Keratinocyte (primary cell): ENCODE data around the gene BECN2. TPM values are rescaled to one million over a fixed set of nuclear protein-coding genes. Genes with fewer than 3 reads are reported as not detected.

Experiments used
- DNase-seq: peaks from one replicate; pipeline ENCODE4 v3.0.0-alpha.2; 2011; ENCODE audit warnings: low read depth, missing footprints, low spot score
- FAIRE-seq: peaks from 2 replicates; lab custom pipeline; 2011; peaks lifted over from hg19 to GRCh38; lab: Jason Lieb, UNC
- H2AFZ ChIP-seq: 2 replicates; pipeline ENCODE4 v1.6.0; 2012; ENCODE audit warnings: low read length, control low read depth, inconsistent platforms; ENCODE audit not compliant: control insufficient read depth
- H3K27ac ChIP-seq: 2 replicates; pipeline ENCODE4 v1.5.1; 2011; ENCODE audit warnings: low read length; ENCODE audit not compliant: control insufficient read depth, insufficient read depth
- H3K27me3 ChIP-seq: 3 replicates; pipeline ENCODE4 v1.6.0; 2011; ENCODE audit warnings: low read length; ENCODE audit not compliant: control insufficient read depth, insufficient read depth; ENCODE audit errors: extremely low read depth
- H3K36me3 ChIP-seq, 2 experiments: 2 replicates in 1 of 2; 3 replicates in 1 of 2; pipeline ENCODE4 v1.5.1; 2011; ENCODE audit warnings: low read length in 2 of 2, mild to moderate bottlenecking in 1 of 2; ENCODE audit not compliant: control insufficient read depth in 2 of 2, insufficient read depth in 2 of 2; ENCODE audit errors: extremely low read depth in 1 of 2
- H3K4me1 ChIP-seq: 3 replicates; pipeline ENCODE4 v1.5.1; 2011; ENCODE audit warnings: low read length; ENCODE audit not compliant: control insufficient read depth, insufficient read depth; ENCODE audit errors: extremely low read depth
- H3K4me2 ChIP-seq: 3 replicates; pipeline ENCODE4 v1.6.0; 2011; ENCODE audit warnings: low read depth, low read length; ENCODE audit not compliant: control insufficient read depth, insufficient read depth; ENCODE audit errors: extremely low read depth
- H3K4me3 ChIP-seq, 3 experiments: fragments of 200-600 bp in 1 of 3; sonication (generic) in 1 of 3; 2 replicates in 2 of 3; 3 replicates in 1 of 3; pipeline ENCODE4 v1.5.1; 2011 to 2016; ENCODE audit warnings: low read length in 3 of 3, mild to moderate bottlenecking in 3 of 3, control low read depth in 2 of 3, inconsistent platforms in 1 of 3, low read depth in 1 of 3, mixed read lengths in 1 of 3, mixed run types in 1 of 3, moderate library complexity in 1 of 3; ENCODE audit not compliant: control insufficient read depth in 2 of 3, insufficient read depth in 2 of 3; ENCODE audit errors: extremely low read depth in 1 of 3
- H3K79me2 ChIP-seq: 2 replicates; pipeline ENCODE4 v1.6.0; 2012; ENCODE audit warnings: low read length; ENCODE audit not compliant: control insufficient read depth, insufficient read depth
- H3K9ac ChIP-seq: 3 replicates; pipeline ENCODE4 v1.6.0; 2011; ENCODE audit warnings: low read length; ENCODE audit not compliant: control insufficient read depth, insufficient read depth; ENCODE audit errors: extremely low read depth
- H3K9me1 ChIP-seq: 3 replicates; pipeline ENCODE4 v1.6.0; 2011; ENCODE audit warnings: low read length; ENCODE audit not compliant: control insufficient read depth, insufficient read depth; ENCODE audit errors: extremely low read depth
- H3K9me3 ChIP-seq: 2 replicates; pipeline ENCODE4 v1.5.1; 2012; ENCODE audit warnings: low read depth, low read length; ENCODE audit not compliant: control insufficient read depth
- H4K20me1 ChIP-seq: 3 replicates; pipeline ENCODE4 v1.6.0; 2011; ENCODE audit warnings: low read length; ENCODE audit not compliant: control insufficient read depth, insufficient read depth; ENCODE audit errors: extremely low read depth
- CTCF ChIP-seq, 3 experiments: IDR thresholded peaks in 1 of 3; conservative IDR thresholded peaks in 1 of 3; optimal IDR thresholded peaks in 1 of 3; 2 replicates in 2 of 3; 3 replicates in 1 of 3; pipeline versions ENCODE3 to v1.5.1; 2011; ENCODE audit warnings: low read length in 3 of 3, mild to moderate bottlenecking in 3 of 3, moderate library complexity in 2 of 3, control low read depth in 1 of 3, inconsistent platforms in 1 of 3; ENCODE audit not compliant: insufficient read depth in 2 of 3; ENCODE audit errors: extremely low read depth in 1 of 3
- EZH2 ChIP-seq: IDR thresholded peaks from one replicate; pipeline ENCODE4 v1.6.1; 2012; ENCODE audit warnings: inconsistent platforms, mild to moderate bottlenecking, low read length, moderate library complexity
- dilution Hi-C: fragments of 300-500 bp; cut with MboI; formaldehyde crosslinking; loops from one replicate; pipeline ENCODE4 v1.7.0; 2020; ENCODE audit warnings: low sequenced_read_pairs; ENCODE audit not compliant: extremely low pct_ligation_motif_present
- polyA plus RNA-seq, 5 experiments: library from polyadenylated mRNA; depleted of rRNA in 3 of 5; stranded (reverse) in 3 of 5; stranded (forward) in 1 of 5; unstranded in 1 of 5; fragments of >200 nt; gene quantifications; 1 replicate in 1 of 5; 2 replicates in 3 of 5; 3 replicates in 1 of 5; pipeline versions ENCODE4 v1.2.1 to v1.2.3, GENCODE V29; 2011 to 2012; ENCODE audit warnings: missing spikeins in 2 of 5, low read depth in 1 of 5, low replicate concordance in 1 of 5

BECN2 gene
- polyA plus RNA-seq, 1 donor (not counting 4 experiments of a cell fraction or from before 2014, with no cell fraction given): not detected

- Histone ChIP-seq H3K36me3 (no peaks in the 10 kb centered on the region), H3K27ac (no peak overlapping the region), H3K9me1 (no peaks in the 10 kb centered on the region), H3K9ac (no peak overlapping the region), H4K20me1 (no peaks in the 10 kb centered on the region), H3K4me3 (no peak overlapping the region), H2AFZ (no peak overlapping the region), H3K27me3 (no peaks in the 10 kb centered on the region), H3K9me3 (no peaks in the 10 kb centered on the region), H3K4me2 (no peak overlapping the region), H3K79me2 (no peaks in the 10 kb centered on the region), H3K4me1 (no peaks in the 10 kb centered on the region)
- FAIRE-seq (no peak), DNase-seq (no peak)
- no peak for TF ChIP-seq EZH2
- TF ChIP-seq CTCF (optimal IDR thresholded peaks at IDR 0.05 in 1 of 3, IDR thresholded peaks at IDR 0.05 in 1 of 3, conservative IDR thresholded peaks at IDR 0.05 in 1 of 3; ENCODE audit: extremely low read depth in 1 of 3, insufficient read depth in 2 of 3, low read length in 3 of 3): no peak
- dilution Hi-C loops: no loop called here
Observed at GRCh38 chr1:241992734-241993133, 35.2 kb downstream of the BECN2 start.

- H3K9ac ChIP-seq: no peak overlapping the region
- no peaks in the 10 kb centered on the region for H3K9me3 ChIP-seq
- FAIRE-seq (no peak), DNase-seq (no peak)
- no peaks in the 10 kb centered on the region for H3K79me2 ChIP-seq
- H3K27me3 ChIP-seq: no peaks in the 10 kb centered on the region
- no peak overlapping the region for H2AFZ ChIP-seq
- H3K4me2 ChIP-seq: no peak overlapping the region
- no peaks in the 10 kb centered on the region for H3K9me1 ChIP-seq
- TF ChIP-seq CTCF (optimal IDR thresholded peaks at IDR 0.05 in 1 of 3, IDR thresholded peaks at IDR 0.05 in 1 of 3, conservative IDR thresholded peaks at IDR 0.05 in 1 of 3; ENCODE audit: extremely low read depth in 1 of 3, insufficient read depth in 2 of 3, low read length in 3 of 3) (no peak), EZH2 (no peak)
- dilution Hi-C loops: no loop called here
- H3K36me3 ChIP-seq: no peaks in the 10 kb centered on the region
- no peaks in the 10 kb centered on the region for H3K4me1 ChIP-seq
- no peaks in the 10 kb centered on the region for H4K20me1 ChIP-seq
- no peak overlapping the region for H3K27ac ChIP-seq
- H3K4me3 ChIP-seq: no peak overlapping the region
Observed at GRCh38 chr1:241994171-241994570, 36.6 kb downstream of the BECN2 start.
